K562 (cell line): Measurements from ENCODE around the gene WDR35. TPM values are rescaled to one million over a fixed set of nuclear protein-coding genes. Genes with fewer than 3 reads are reported as not detected.
A peak's percentile ranks its signal among the peaks of the same experiment; 100 is the strongest.

Experiments used
- ETS1 ChIP-seq: conservative IDR thresholded peaks from 2 replicates; pipeline ENCODE4 v1.6.1; 2011; ENCODE audit warnings: low read depth, mild to moderate bottlenecking, low read length; ENCODE audit not compliant: control insufficient read depth
- FOS ChIP-seq: IDR thresholded peaks from 3 replicates; pipeline ENCODE4 v1.6.1; 2011; ENCODE audit not compliant: insufficient read length; ENCODE audit errors: extremely low read depth
- FOXK2 ChIP-seq, 2 experiments: fragments of 450-650 bp; IDR thresholded peaks in 1 of 2; conservative IDR thresholded peaks in 1 of 2; 2 replicates each; pipeline ENCODE4 v1.6.1; 2016; ENCODE audit warnings: low read depth in 2 of 2, mild to moderate bottlenecking in 1 of 2
- HMG20A ChIP-seq: fragments of 450-650 bp; formaldehyde crosslinking; conservative IDR thresholded peaks from 2 replicates; pipeline ENCODE4 v1.4.0; 2020; ENCODE audit warnings: mild to moderate bottlenecking, mixed read lengths
- HMGXB4 ChIP-seq: sonication (generic); formaldehyde crosslinking; IDR thresholded peaks from 2 replicates; pipeline ENCODE4 v1.8.1; 2023; ENCODE audit warnings: mild to moderate bottlenecking, missing genetic modification reagents
- KDM5B ChIP-seq: fragments of 200-600 bp; sonication (generic); IDR thresholded peaks from 2 replicates; pipeline ENCODE4 v1.6.1; 2012; ENCODE audit warnings: low read depth, mild to moderate bottlenecking, moderate library complexity, low read length, control low read depth, inconsistent platforms; ENCODE audit not compliant: insufficient replicate concordance
- MCM5 ChIP-seq: fragments of 450-650 bp; IDR thresholded peaks from 2 replicates; pipeline ENCODE4 v1.6.1; 2016; ENCODE audit warnings: low read depth
- NCOA1 ChIP-seq: fragments of 450-650 bp; IDR thresholded peaks from 2 replicates; pipeline ENCODE4 v1.6.1; 2016; ENCODE audit warnings: low read depth
- NCOR1 ChIP-seq: fragments of 450-650 bp; IDR thresholded peaks from 2 replicates; pipeline ENCODE4 v1.6.1; 2016; ENCODE audit warnings: mild to moderate bottlenecking, moderate library complexity
- NEUROD1 ChIP-seq: fragments of 150-350 bp; IDR thresholded peaks from 2 replicates; pipeline ENCODE4 v1.6.1; 2014; ENCODE audit warnings: borderline replicate concordance, low read length, low read depth; ENCODE audit not compliant: partially characterized antibody
- POLR2H ChIP-seq: IDR thresholded peaks from 2 replicates; pipeline ENCODE4 v1.6.1; 2016; ENCODE audit warnings: missing genetic modification characterization, low read depth, mild to moderate bottlenecking, control low read depth, missing compliant biosample characterization, moderate library complexity
- TAL1 ChIP-seq: fragments of 450-650 bp; IDR thresholded peaks from 2 replicates; pipeline ENCODE4 v1.6.1; 2016; ENCODE audit warnings: mild to moderate bottlenecking
- UBTF ChIP-seq, 2 experiments: IDR thresholded peaks; 2 replicates each; pipeline ENCODE4 v1.6.1; 2012; ENCODE audit warnings: improper control_type of control experiment in 2 of 2, low read depth in 2 of 2, low read length in 2 of 2, borderline replicate concordance in 1 of 2
- ZEB2 ChIP-seq: fragments of 450-650 bp; IDR thresholded peaks from 2 replicates; pipeline ENCODE4 v1.6.1; 2016
- ZNF324 ChIP-seq: fragments of 250-450 bp; sonication (Bioruptor Pico); IDR thresholded peaks from 2 replicates; pipeline ENCODE4 v1.4.0; 2020; ENCODE audit warnings: mild to moderate bottlenecking
- polyA plus RNA-seq, 8 experiments: library from polyadenylated mRNA; depleted of rRNA in 4 of 8; stranded (reverse) in 5 of 8; unstranded in 3 of 8; fragments of >200 nt; fragmentation: Nextera tagmentation in 2 of 8; fragmentation: Illumina TruSeq in 1 of 8; extraction: Ambion mirVana in 2 of 8; extraction: Trizol in 1 of 8; gene quantifications; 2 replicates each; pipeline versions ENCODE4 v1.2.1 to v1.2.3, GENCODE V29; 2011 to 2014; ENCODE audit warnings: inconsistent platforms in 1 of 8, missing spikeins in 1 of 8
- total RNA-seq, 7 experiments: library from RNA; depleted of rRNA in 6 of 7; stranded (reverse); fragments of >200 nt in 6 of 7; fragmentation: Illumina TruSeq in 2 of 7; extraction: Trizol in 2 of 7; gene quantifications; 2 replicates each; pipeline versions ENCODE4 v1.2.1 to v1.2.3, GENCODE V29; 2011 to 2021; ENCODE audit warnings: low replicate concordance in 1 of 7
- TF ChIP-seq, protein P1 (sequence below): sonication (generic); formaldehyde crosslinking; IDR thresholded peaks from 2 replicates; pipeline ENCODE4 v1.8.0; 2022; ENCODE audit warnings: mild to moderate bottlenecking, missing genetic modification reagents, borderline replicate concordance
- TF ChIP-seq, protein P2 (sequence below), 2 experiments: IDR thresholded peaks; 2 replicates each; pipeline ENCODE4 v1.6.1; 2011; ENCODE audit warnings: borderline replicate concordance in 1 of 2, control low read depth in 1 of 2, low read depth in 1 of 2, low read length in 1 of 2, mild to moderate bottlenecking in 1 of 2, mixed read lengths in 1 of 2, moderate library complexity in 1 of 2; ENCODE audit not compliant: insufficient read depth in 1 of 2, insufficient read length in 1 of 2, poor library complexity in 1 of 2, severe bottlenecking in 1 of 2; ENCODE audit errors: extremely low read depth in 1 of 2

Gene WDR35
- total and polyA plus RNA-seq, 9 of the 15 experiments (the other 6 are each of a cell fraction or from before 2014, with no cell fraction given), result 3.3 to 13.1 (median 8.0) TPM

DNA sequence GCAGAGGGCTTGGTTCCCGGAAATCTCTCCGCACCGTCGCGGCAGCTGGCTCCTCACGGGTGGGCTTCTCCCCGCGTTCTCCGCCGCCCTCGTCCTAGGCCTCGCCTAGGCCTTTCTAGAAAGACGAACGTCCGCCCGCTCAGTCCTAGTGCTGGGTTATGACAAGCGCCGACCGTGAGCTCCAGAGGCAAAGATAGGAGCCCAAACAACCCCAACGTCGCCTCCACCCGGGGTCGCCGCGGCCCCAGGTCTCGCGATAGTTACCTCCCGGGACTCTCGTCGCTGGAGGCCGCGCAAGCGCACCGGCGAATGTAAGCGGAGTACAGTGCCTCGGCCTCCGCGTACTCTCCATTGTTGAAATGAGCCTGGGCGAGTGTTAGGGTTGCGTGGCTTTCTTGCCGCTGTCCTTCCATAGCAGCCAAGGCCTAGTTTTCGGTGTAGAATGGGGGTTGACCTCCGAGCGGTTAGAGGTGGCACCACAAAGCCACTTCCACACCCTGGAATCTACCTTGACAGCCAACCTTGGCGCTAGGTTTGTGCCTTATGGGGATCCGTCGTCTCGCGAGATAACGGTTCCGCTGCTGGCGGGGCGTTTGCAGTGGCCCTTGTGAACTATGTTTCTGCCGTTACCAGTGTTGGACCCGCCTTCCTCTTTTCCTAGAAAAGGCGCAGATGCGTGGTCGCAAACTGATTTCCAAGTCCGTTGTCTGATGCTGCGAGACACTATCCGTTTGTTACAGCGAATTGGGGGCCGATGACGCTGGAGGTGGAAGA, 88.3 kb downstream of the WDR35 start, which contains the start of gene TTC32 (continued):
- TF ChIP-seq, protein P1, sequence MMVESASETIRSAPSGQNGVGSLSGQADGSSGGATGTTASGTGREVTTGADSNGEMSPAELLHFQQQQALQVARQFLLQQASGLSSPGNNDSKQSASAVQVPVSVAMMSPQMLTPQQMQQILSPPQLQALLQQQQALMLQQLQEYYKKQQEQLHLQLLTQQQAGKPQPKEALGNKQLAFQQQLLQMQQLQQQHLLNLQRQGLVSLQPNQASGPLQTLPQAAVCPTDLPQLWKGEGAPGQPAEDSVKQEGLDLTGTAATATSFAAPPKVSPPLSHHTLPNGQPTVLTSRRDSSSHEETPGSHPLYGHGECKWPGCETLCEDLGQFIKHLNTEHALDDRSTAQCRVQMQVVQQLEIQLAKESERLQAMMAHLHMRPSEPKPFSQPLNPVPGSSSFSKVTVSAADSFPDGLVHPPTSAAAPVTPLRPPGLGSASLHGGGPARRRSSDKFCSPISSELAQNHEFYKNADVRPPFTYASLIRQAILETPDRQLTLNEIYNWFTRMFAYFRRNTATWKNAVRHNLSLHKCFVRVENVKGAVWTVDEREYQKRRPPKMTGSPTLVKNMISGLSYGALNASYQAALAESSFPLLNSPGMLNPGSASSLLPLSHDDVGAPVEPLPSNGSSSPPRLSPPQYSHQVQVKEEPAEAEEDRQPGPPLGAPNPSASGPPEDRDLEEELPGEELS (CRISPR knock-in tag), result 0 out of 2 replicates have a peak, but pooled peaks have one; percentile 79
- TF ChIP-seq HMG20A (CRISPR knock-in tag), result no peak
- TF ChIP-seq ZEB2, result no peak
- TF ChIP-seq, protein P2, sequence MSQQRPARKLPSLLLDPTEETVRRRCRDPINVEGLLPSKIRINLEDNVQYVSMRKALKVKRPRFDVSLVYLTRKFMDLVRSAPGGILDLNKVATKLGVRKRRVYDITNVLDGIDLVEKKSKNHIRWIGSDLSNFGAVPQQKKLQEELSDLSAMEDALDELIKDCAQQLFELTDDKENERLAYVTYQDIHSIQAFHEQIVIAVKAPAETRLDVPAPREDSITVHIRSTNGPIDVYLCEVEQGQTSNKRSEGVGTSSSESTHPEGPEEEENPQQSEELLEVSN (IDR thresholded peaks at IDR 0.05; ENCODE audit: borderline replicate concordance in 1 of 2, extremely low read depth in 1 of 2, insufficient read depth in 1 of 2, insufficient read length in 1 of 2, low read depth in 1 of 2, low read length in 1 of 2, poor library complexity in 1 of 2, severe bottlenecking in 1 of 2), result peak; percentile 30 to 35
- TF ChIP-seq ETS1, result peak; percentile 31; the same call in 1 of the 2 replicates
- peak in 1 of 2 experiments; percentile 52; a peak in 2 of 4 replicates for TF ChIP-seq UBTF (IDR thresholded peaks at IDR 0.05; ENCODE audit: borderline replicate concordance in 1 of 2, low read depth in 2 of 2, low read length in 2 of 2)
- TF ChIP-seq MCM5, result no peak
- TF ChIP-seq FOXK2 (conservative IDR thresholded peaks at IDR 0.05 in 1 of 2, IDR thresholded peaks at IDR 0.05 in 1 of 2; ENCODE audit: low read depth in 2 of 2), result peak in 1 of 2 experiments; percentile 54; a peak in 3 of 4 replicates
- peak; percentile 77 for TF ChIP-seq NEUROD1
- peak; percentile 94 for TF ChIP-seq KDM5B
- TF ChIP-seq ZNF324 (CRISPR knock-in tag), result 0 out of 2 replicates have a peak, but pooled peaks have one; percentile 20
- peak; percentile 63; the same call in 1 of the 2 replicates for TF ChIP-seq NCOA1
- TF ChIP-seq HMGXB4, result peak; percentile 14; the same call in 1 of the 2 replicates
- TF ChIP-seq POLR2H (tag), result peak; percentile 97
- peak; percentile 66 for TF ChIP-seq NCOR1
- peak; percentile 26; the same call in 1 of the 2 replicates for TF ChIP-seq TAL1
- TF ChIP-seq FOS, result no peak
